GM12865 (cell line): ENCODE measurements around the gene ARAP1.

Source experiments
- DNase-seq: peaks from one replicate; pipeline ENCODE4 v3.0.0; 2010; ENCODE audit warnings: low read depth
- H3K4me3 ChIP-seq: 2 replicates; pipeline ENCODE4 v1.5.1; 2011; ENCODE audit warnings: mild to moderate bottlenecking, low read depth, low read length, control low read depth
- CTCF ChIP-seq: IDR thresholded peaks from 2 replicates; pipeline ENCODE4 v1.5.1; 2011; ENCODE audit warnings: low read length, control low read depth, low read depth, inconsistent platforms; ENCODE audit not compliant: insufficient read depth; ENCODE audit errors: missing control alignments

The ARAP1 gene

GRCh38 chr11:72716788-72717435 lies 35.3 kb downstream of the ARAP1 start:
- no peak for DNase-seq
- TF ChIP-seq CTCF: no peak
- no peak overlapping the region for H3K4me3 ChIP-seq

- no peak for DNase-seq
These were observed 35.9 kb downstream of the ARAP1 start for GRCh38 chr11:72716290-72716689.

GRCh38 chr11:72712841-72713240 lies 39.4 kb downstream of the ARAP1 start:
- no peak for TF ChIP-seq CTCF
- no peak for DNase-seq
- H3K4me3 ChIP-seq: no peak overlapping the region

More at GRCh38 chr11:72716290-72716689, 35.9 kb downstream of the ARAP1 start:
- TF ChIP-seq CTCF: no peak
- H3K4me3 ChIP-seq: no peak overlapping the region

- no peak for TF ChIP-seq CTCF
- no peak for DNase-seq
- H3K4me3 ChIP-seq: no peak overlapping the region
These were observed 39.9 kb downstream of the ARAP1 start for GRCh38 chr11:72712168-72712751.

- DNase-seq: no peak
- no peak for TF ChIP-seq CTCF
These were observed 41.1 kb downstream of the ARAP1 start for GRCh38 chr11:72711141-72711540.

GRCh38 chr11:72710278-72710677 lies 41.9 kb downstream of the ARAP1 start:
- no peak overlapping the region for H3K4me3 ChIP-seq
- DNase-seq: no peak
- TF ChIP-seq CTCF: no peak

More at GRCh38 chr11:72711141-72711540, 41.1 kb downstream of the ARAP1 start:
- H3K4me3 ChIP-seq: no peak overlapping the region
